ENCODE results near the gene TLE4.

- TF ChIP-seq, protein P1, sequence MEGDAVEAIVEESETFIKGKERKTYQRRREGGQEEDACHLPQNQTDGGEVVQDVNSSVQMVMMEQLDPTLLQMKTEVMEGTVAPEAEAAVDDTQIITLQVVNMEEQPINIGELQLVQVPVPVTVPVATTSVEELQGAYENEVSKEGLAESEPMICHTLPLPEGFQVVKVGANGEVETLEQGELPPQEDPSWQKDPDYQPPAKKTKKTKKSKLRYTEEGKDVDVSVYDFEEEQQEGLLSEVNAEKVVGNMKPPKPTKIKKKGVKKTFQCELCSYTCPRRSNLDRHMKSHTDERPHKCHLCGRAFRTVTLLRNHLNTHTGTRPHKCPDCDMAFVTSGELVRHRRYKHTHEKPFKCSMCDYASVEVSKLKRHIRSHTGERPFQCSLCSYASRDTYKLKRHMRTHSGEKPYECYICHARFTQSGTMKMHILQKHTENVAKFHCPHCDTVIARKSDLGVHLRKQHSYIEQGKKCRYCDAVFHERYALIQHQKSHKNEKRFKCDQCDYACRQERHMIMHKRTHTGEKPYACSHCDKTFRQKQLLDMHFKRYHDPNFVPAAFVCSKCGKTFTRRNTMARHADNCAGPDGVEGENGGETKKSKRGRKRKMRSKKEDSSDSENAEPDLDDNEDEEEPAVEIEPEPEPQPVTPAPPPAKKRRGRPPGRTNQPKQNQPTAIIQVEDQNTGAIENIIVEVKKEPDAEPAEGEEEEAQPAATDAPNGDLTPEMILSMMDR (conservative IDR thresholded peaks at IDR 0.05 in 1 of 2, IDR thresholded peaks at IDR 0.05 in 1 of 2; ENCODE audit: low read depth in 1 of 2, low read length in 2 of 2) = no peak
- no peak for TF ChIP-seq EZH2 (IDR thresholded peaks at IDR 0.05; ENCODE audit: low read length, missing control alignments)
Observed at GRCh38 chr9:79639354-79639753, 67.6 kb downstream of the TLE4 start.
